Astrocyte of the spinal cord (primary cell): Measurements from ENCODE around the gene SNX24.

Experiments used
- DNase-seq: peaks from one replicate; pipeline ENCODE4 v3.0.0; 2011; ENCODE audit warnings: low read depth, low spot score
- H3K4me3 ChIP-seq: 2 replicates; pipeline ENCODE4 v1.5.1; 2011; ENCODE audit warnings: low read depth, mild to moderate bottlenecking, low read length, moderate library complexity
- CTCF ChIP-seq: IDR thresholded peaks from 2 replicates; pipeline ENCODE4 v1.5.1; 2012; ENCODE audit warnings: low read depth, mild to moderate bottlenecking, low read length, inconsistent platforms
- in situ Hi-C: cut with HindIII; loops from 2 replicates; pipeline ENCODE4 v1.10.0; 2017; ENCODE audit warnings: low sequenced_read_pairs

The SNX24 gene

GRCh38 chr5:123035360-123035917, 190.0 kb downstream of the SNX24 start:
- no peak for TF ChIP-seq CTCF
- in situ Hi-C loops = no loop called here
- peak overlapping the region; percentile 59 for H3K4me3 ChIP-seq
- peak; percentile 25 for DNase-seq

GRCh38 chr5:123035918-123036390, 190.5 kb downstream of the SNX24 start:
- in situ Hi-C loops = no loop called here
- peak overlapping the region; percentile 59 for H3K4me3 ChIP-seq
- peak; percentile 49 for DNase-seq
- no peak for TF ChIP-seq CTCF

GRCh38 chr5:123036391-123037103, 191.1 kb downstream of the SNX24 start, which contains the start of gene PPIC:
TSS of gene PPIC (minus strand) at chr5:123036725. CDS start at chr5:123036625, 100 bp downstream.
- peak within 1 kb of the TSS; percentile 59 for H3K4me3 ChIP-seq
- peak; percentile 81 for DNase-seq
- in situ Hi-C loops = no loop called here
- TF ChIP-seq CTCF = no peak

- no peak for DNase-seq
- no peak for TF ChIP-seq CTCF
- peak overlapping the region; percentile 59 for H3K4me3 ChIP-seq
- in situ Hi-C loops = no loop called here
Measured at GRCh38 chr5:123037104-123037418, 191.6 kb downstream of the SNX24 start.

- no peak overlapping the region for H3K4me3 ChIP-seq
- no peak for DNase-seq
- in situ Hi-C loops = no loop called here
- TF ChIP-seq CTCF = no peak
Measured at GRCh38 chr5:123039673-123040072, 194.3 kb downstream of the SNX24 start.

- in situ Hi-C loops = no loop called here
- TF ChIP-seq CTCF = no peak
- H3K4me3 ChIP-seq = no peak overlapping the region
- DNase-seq = no peak
Measured at GRCh38 chr5:123044926-123045617, 199.7 kb downstream of the SNX24 start.
